Endothelial cell of umbilical vein (primary cell): ENCODE results near the gene TEAD3. TPM values are rescaled to one million over a fixed set of nuclear protein-coding genes. Genes with fewer than 3 reads are reported as not detected.

Source experiments
- BruUV-seq: library from RNA; stranded (reverse); fragments of 400-500 nt; replicated peaks from 2 replicates; lab custom pipeline; 2021; lab: Mats Ljungman, UMichigan
- CTCF ChIA-PET: fragments of 300-600, 350-600 bp; sonication (Branson Sonifier 250); formaldehyde crosslinking; loops from one replicate; lab custom pipeline; 2021; ENCODE audit warnings: antibody characterized with exemption, inconsistent platforms; lab: Charles Lee
- POLR2A ChIA-PET: fragments of 300-600, 350-600 bp; sonication (Branson Sonifier 250); formaldehyde crosslinking; loops from one replicate; lab custom pipeline; 2021; ENCODE audit warnings: antibody characterized with exemption, inconsistent platforms; lab: Charles Lee
- DNase-seq: peaks from one replicate; pipeline ENCODE4 v3.0.0-alpha.2; 2011; ENCODE audit warnings: low read depth, low spot score
- FAIRE-seq: peaks from 2 replicates; lab custom pipeline; 2011; peaks lifted over from hg19 to GRCh38; lab: Jason Lieb, UNC
- H2AFZ ChIP-seq: 2 replicates; pipeline ENCODE4 v1.6.0; 2012; ENCODE audit warnings: low read depth, low read length, control low read depth, inconsistent platforms
- H3K27ac ChIP-seq: 2 replicates; pipeline ENCODE4 v1.5.1; 2011; ENCODE audit warnings: low read depth, mild to moderate bottlenecking, control low read depth, low read length, moderate library complexity; ENCODE audit not compliant: insufficient read depth
- H3K27me3 ChIP-seq, 2 experiments: 2 replicates each; pipeline versions ENCODE4 v1.6.0 to v1.6.1; 2011; ENCODE audit warnings: low read length in 2 of 2, mixed read lengths in 1 of 2; ENCODE audit not compliant: control insufficient read depth in 2 of 2, insufficient read depth in 2 of 2
- H3K36me3 ChIP-seq, 2 experiments: 2 replicates in 1 of 2; 3 replicates in 1 of 2; pipeline ENCODE4 v1.5.1; 2011; ENCODE audit warnings: low read length in 2 of 2, mild to moderate bottlenecking in 1 of 2, moderate library complexity in 1 of 2; ENCODE audit not compliant: control insufficient read depth in 2 of 2, insufficient read depth in 2 of 2; ENCODE audit errors: extremely low read depth in 1 of 2
- H3K4me1 ChIP-seq: 3 replicates; pipeline ENCODE4 v1.5.1; 2011; ENCODE audit warnings: mild to moderate bottlenecking, low read length; ENCODE audit not compliant: control insufficient read depth, insufficient read depth; ENCODE audit errors: extremely low read depth
- H3K4me2 ChIP-seq: 2 replicates; pipeline ENCODE4 v1.6.1; 2011; ENCODE audit warnings: low read length, control low read depth, mixed read lengths; ENCODE audit not compliant: insufficient read depth
- H3K4me3 ChIP-seq, 3 experiments: fragments of 200-600 bp in 1 of 3; sonication (generic), shearing (Covaris generic) in 1 of 3; replicated peaks in 1 of 3; 2 replicates each; pipeline ENCODE4 v1.5.1; 2011 to 2016; ENCODE audit warnings: control low read depth in 3 of 3, low read length in 3 of 3, mild to moderate bottlenecking in 2 of 3, inconsistent platforms in 1 of 3, low read depth in 1 of 3, moderate library complexity in 1 of 3; ENCODE audit not compliant: insufficient read depth in 1 of 3
- H3K79me2 ChIP-seq: 2 replicates; pipeline ENCODE4 v1.6.0; 2012; ENCODE audit warnings: low read length, inconsistent platforms; ENCODE audit not compliant: control insufficient read depth, insufficient read depth
- H3K9ac ChIP-seq: replicated peaks from 2 replicates; pipeline ENCODE3; 2011; ENCODE audit warnings: low read length, control low read depth; ENCODE audit not compliant: insufficient read depth; ENCODE audit errors: extremely low read depth
- H3K9me1 ChIP-seq: replicated peaks from 3 replicates; pipeline ENCODE4 v1.6.0; 2011; ENCODE audit warnings: mild to moderate bottlenecking, low read length; ENCODE audit not compliant: control insufficient read depth, insufficient read depth; ENCODE audit errors: extremely low read depth
- H3K9me3 ChIP-seq: replicated peaks from 2 replicates; pipeline ENCODE4 v1.5.1; 2012; ENCODE audit warnings: low read length, inconsistent platforms; ENCODE audit not compliant: control insufficient read depth, insufficient read depth
- H4K20me1 ChIP-seq: replicated peaks from 2 replicates; pipeline ENCODE3; 2011; ENCODE audit warnings: mild to moderate bottlenecking, low read length; ENCODE audit not compliant: control insufficient read depth, insufficient read depth; ENCODE audit errors: extremely low read depth
- CTCF ChIP-seq, 2 donors: IDR thresholded peaks; 1 replicate in 1 of 2; 2 replicates in 1 of 2; pipeline ENCODE4 v1.5.1; 2011; ENCODE audit warnings: low read length in 2 of 2, mild to moderate bottlenecking in 2 of 2, moderate library complexity in 2 of 2, control low read depth in 1 of 2, inconsistent platforms in 1 of 2, low read depth in 1 of 2; ENCODE audit not compliant: insufficient read depth in 1 of 2; ENCODE audit errors: extremely low read depth in 1 of 2
- EZH2 ChIP-seq: IDR thresholded peaks from 2 replicates; pipeline ENCODE4 v1.6.1; 2012; ENCODE audit warnings: borderline replicate concordance, low read depth, mild to moderate bottlenecking, moderate library complexity, low read length, inconsistent platforms; ENCODE audit not compliant: severe bottlenecking
- FOS ChIP-seq: IDR thresholded peaks from 2 replicates; pipeline ENCODE4 v1.6.1; 2011; ENCODE audit warnings: mild to moderate bottlenecking, low read length, moderate library complexity, borderline replicate concordance; ENCODE audit not compliant: insufficient read depth
- GATA2 ChIP-seq: IDR thresholded peaks from 2 replicates; pipeline ENCODE4 v1.7.0; 2011; ENCODE audit warnings: low read depth, mild to moderate bottlenecking, moderate library complexity, mixed read lengths, low read length; ENCODE audit not compliant: insufficient read length, insufficient read depth
- JUN ChIP-seq: IDR thresholded peaks from 2 replicates; pipeline ENCODE4 v1.6.1; 2011; ENCODE audit warnings: borderline replicate concordance, low read depth; ENCODE audit not compliant: insufficient read length, insufficient read depth
- MYC ChIP-seq: IDR thresholded peaks from one replicate; pipeline ENCODE4 v1.6.1; 2011; ENCODE audit warnings: mild to moderate bottlenecking, low read depth, low read length
- POLR2A ChIP-seq: IDR thresholded peaks from 2 replicates; pipeline ENCODE4 v1.6.1; 2012; ENCODE audit warnings: low read depth, mild to moderate bottlenecking, control low read depth, low read length
- POLR2AphosphoS5 ChIP-seq: IDR thresholded peaks from 2 replicates; pipeline ENCODE4 v1.6.1; 2012; ENCODE audit warnings: low read depth, mild to moderate bottlenecking, control low read depth, low read length, moderate library complexity; ENCODE audit not compliant: insufficient read depth
- dilution Hi-C: fragments of 300-500 bp; cut with MboI; formaldehyde crosslinking; loops from one replicate; pipeline ENCODE4 v1.15.0; 2019; ENCODE audit warnings: low sequenced_read_pairs; ENCODE audit not compliant: extremely low pct_ligation_motif_present
- intact Hi-C: fragments of 100-400 bp; cut with micrococcal nuclease; formaldehyde crosslinking; loops from one replicate; pipeline ENCODE4 v1.10.0; 2022
- polyA plus RNA-seq, 4 experiments: library from polyadenylated mRNA; depleted of rRNA in 3 of 4; stranded (reverse) in 3 of 4; unstranded in 1 of 4; fragments of >200 nt; gene quantifications; 2 replicates each; pipeline versions ENCODE4 v1.2.1 to v1.2.3, GENCODE V29; 2011 to 2012; ENCODE audit warnings: missing spikeins in 1 of 4
- total RNA-seq: library from RNA; stranded (reverse); gene quantifications from 2 replicates; pipeline ENCODE4 v1.2.3, GENCODE V29; 2021
- TF ChIP-seq, protein P1 (sequence below): IDR thresholded peaks from 2 replicates; pipeline ENCODE4 v1.6.1; 2011; ENCODE audit not compliant: insufficient read depth, insufficient read length

The TEAD3 gene
- total and polyA plus RNA-seq, 2 donors (not counting 3 experiments of a cell fraction or from before 2014, with no cell fraction given), result 1.1 to 1.6 TPM

GRCh38 chr6:35486005-35486925, 10.6 kb downstream of the TEAD3 start:
- ChIA-PET CTCF (interaction anchor here (0.8 kb wide), 1 partner anchor 66 kb away, joined by 3 read pairs; no protein-coding TSS in a partner anchor), POLR2A (no interaction called here)
- no peak for TF ChIP-seq GATA2
- TF ChIP-seq JUN, result no peak
- dilution Hi-C loops (no loop called here), intact Hi-C loops (no loop called here)
- Histone ChIP-seq H4K20me1 (no peaks in the 10 kb centered on the region), H2AFZ (no peak overlapping the region), H3K9me3 (no peaks in the 10 kb centered on the region), H3K27me3 (peaks cover 2 to 5% of the 10 kb centered on the region in 2 experiments), H3K9ac (no peak overlapping the region), H3K4me2 (no peak overlapping the region), H3K36me3 (no peaks in the 10 kb centered on the region), H3K9me1 (no peaks in the 10 kb centered on the region), H3K79me2 (no peaks in the 10 kb centered on the region), H3K4me3 (no peak overlapping the region), H3K27ac (no peak overlapping the region), H3K4me1 (no peaks in the 10 kb centered on the region)
- no peak for FAIRE-seq
- BruUV-seq, result no TSS peak
- DNase-seq, result no peak

DNA sequence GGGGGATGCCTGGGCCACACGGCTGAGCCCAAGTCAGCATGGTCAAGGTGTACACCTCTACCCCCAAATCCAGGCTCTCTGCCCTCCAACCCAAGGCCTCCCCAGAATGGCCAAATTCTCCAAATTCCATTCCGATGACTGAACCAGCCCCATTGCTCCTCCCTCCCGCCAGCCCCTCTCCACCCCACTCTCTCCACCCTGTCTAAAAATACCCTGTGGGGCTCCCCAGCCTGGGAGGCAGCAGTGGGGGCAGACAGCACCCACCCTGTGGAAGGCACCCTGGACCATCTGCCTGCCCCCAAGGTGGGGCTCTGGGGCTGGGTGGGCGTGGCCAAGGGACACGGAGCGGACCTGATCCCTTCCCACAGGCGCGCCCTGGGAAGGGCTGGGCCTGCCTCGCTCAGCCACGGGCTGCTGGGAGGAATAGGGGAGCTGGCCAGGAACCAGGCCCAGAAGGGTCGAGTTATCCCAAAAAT, 11.4 kb downstream of the TEAD3 start:
- Histone ChIP-seq H3K4me3 (no peak overlapping the region), H3K9me1 (no peaks in the 10 kb centered on the region), H3K4me2 (no peak overlapping the region), H3K27me3 (peaks cover 0 to 2% of the 10 kb centered on the region in 2 experiments), H3K79me2 (no peaks in the 10 kb centered on the region), H3K36me3 (no peaks in the 10 kb centered on the region), H3K27ac (no peak overlapping the region), H3K9ac (no peak overlapping the region), H2AFZ (no peak overlapping the region), H3K9me3 (no peaks in the 10 kb centered on the region), H3K4me1 (no peaks in the 10 kb centered on the region), H4K20me1 (no peaks in the 10 kb centered on the region)
- ChIA-PET CTCF (no interaction called here), POLR2A (no interaction called here)
- DNase-seq (no peak), FAIRE-seq (no peak)
- no TSS peak for BruUV-seq
- TF ChIP-seq, protein P1, sequence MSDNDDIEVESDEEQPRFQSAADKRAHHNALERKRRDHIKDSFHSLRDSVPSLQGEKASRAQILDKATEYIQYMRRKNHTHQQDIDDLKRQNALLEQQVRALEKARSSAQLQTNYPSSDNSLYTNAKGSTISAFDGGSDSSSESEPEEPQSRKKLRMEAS, result no peak
- TF ChIP-seq POLR2A, result no peak
- TF ChIP-seq MYC, result no peak
- no peak for TF ChIP-seq POLR2AphosphoS5
- TF ChIP-seq CTCF (IDR thresholded peaks at IDR 0.05; ENCODE audit: extremely low read depth in 1 of 2, insufficient read depth in 1 of 2, low read depth in 1 of 2, low read length in 2 of 2), result no peak
- TF ChIP-seq FOS, result no peak
- no peak for TF ChIP-seq EZH2
- dilution Hi-C loops, result no loop called here
- intact Hi-C loops, result no loop called here
